ENCODE results near the gene C4orf50.

C4orf50 gene

GRCh38 chr4:6064383-6064782 lies 46.2 kb upstream of the C4orf50 start:
- no peak for DNase-seq (ENCODE audit: low read depth in 1 of 2, low spot score in 1 of 2)
- Histone ChIP-seq H3K27me3 (ENCODE audit: insufficient read depth, poor library complexity, severe bottlenecking) (no peaks in the 10 kb centered on the region), H3K4me3 (replicated peaks; ENCODE audit: insufficient read depth, low read length) (no peak overlapping the region), H3K27ac (replicated peaks) (no peak overlapping the region)
- TF ChIP-seq, protein P1, sequence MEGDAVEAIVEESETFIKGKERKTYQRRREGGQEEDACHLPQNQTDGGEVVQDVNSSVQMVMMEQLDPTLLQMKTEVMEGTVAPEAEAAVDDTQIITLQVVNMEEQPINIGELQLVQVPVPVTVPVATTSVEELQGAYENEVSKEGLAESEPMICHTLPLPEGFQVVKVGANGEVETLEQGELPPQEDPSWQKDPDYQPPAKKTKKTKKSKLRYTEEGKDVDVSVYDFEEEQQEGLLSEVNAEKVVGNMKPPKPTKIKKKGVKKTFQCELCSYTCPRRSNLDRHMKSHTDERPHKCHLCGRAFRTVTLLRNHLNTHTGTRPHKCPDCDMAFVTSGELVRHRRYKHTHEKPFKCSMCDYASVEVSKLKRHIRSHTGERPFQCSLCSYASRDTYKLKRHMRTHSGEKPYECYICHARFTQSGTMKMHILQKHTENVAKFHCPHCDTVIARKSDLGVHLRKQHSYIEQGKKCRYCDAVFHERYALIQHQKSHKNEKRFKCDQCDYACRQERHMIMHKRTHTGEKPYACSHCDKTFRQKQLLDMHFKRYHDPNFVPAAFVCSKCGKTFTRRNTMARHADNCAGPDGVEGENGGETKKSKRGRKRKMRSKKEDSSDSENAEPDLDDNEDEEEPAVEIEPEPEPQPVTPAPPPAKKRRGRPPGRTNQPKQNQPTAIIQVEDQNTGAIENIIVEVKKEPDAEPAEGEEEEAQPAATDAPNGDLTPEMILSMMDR (IDR thresholded peaks at IDR 0.05; ENCODE audit: insufficient read depth, low read length): no peak
- TF ChIP-seq SPI1 (IDR thresholded peaks at IDR 0.05; ENCODE audit: borderline replicate concordance, low read depth): no peak
- no peak for TF ChIP-seq POLR2AphosphoS5 (IDR thresholded peaks at IDR 0.05; ENCODE audit: low read depth)
- no peak for TF ChIP-seq REST (IDR thresholded peaks at IDR 0.05; ENCODE audit: insufficient replicate concordance, low read depth)
- no peak for TF ChIP-seq GABPA (IDR thresholded peaks at IDR 0.05; ENCODE audit: low read depth)

- Histone ChIP-seq H3K27ac (replicated peaks) (no peak overlapping the region), H3K4me3 (replicated peaks; ENCODE audit: insufficient read depth, low read length) (no peak overlapping the region), H3K27me3 (ENCODE audit: insufficient read depth, poor library complexity, severe bottlenecking) (no peaks in the 10 kb centered on the region)
- TF ChIP-seq SPI1 (IDR thresholded peaks at IDR 0.05; ENCODE audit: borderline replicate concordance, low read depth) (no peak), GABPA (IDR thresholded peaks at IDR 0.05; ENCODE audit: low read depth) (no peak), REST (IDR thresholded peaks at IDR 0.05; ENCODE audit: insufficient replicate concordance, low read depth) (no peak), POLR2AphosphoS5 (IDR thresholded peaks at IDR 0.05; ENCODE audit: low read depth) (no peak)
- TF ChIP-seq, protein P1 (IDR thresholded peaks at IDR 0.05; ENCODE audit: insufficient read depth, low read length): no peak
- no peak for DNase-seq (ENCODE audit: low read depth in 1 of 2, low spot score in 1 of 2)
These were observed 45.5 kb upstream of the C4orf50 start for GRCh38 chr4:6063684-6064083.

DNA sequence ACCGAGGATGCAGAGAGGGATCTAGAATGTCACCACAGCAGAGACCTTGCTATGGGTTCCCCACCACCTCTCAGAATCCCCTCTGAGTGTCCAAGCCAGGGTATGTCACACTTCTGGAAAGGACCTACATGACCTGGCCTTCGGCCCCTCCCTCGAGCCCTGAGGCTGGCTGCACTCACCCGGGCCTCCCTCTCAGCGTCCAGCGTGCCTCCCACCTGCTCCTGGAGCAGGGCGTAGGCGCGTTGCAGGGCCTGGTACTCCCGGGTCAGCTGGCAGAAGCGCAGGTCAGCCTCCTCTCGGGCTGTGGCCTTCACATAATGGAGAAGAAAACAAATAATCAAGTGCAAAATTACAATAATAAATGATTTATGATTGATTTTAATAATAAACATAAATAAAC lies 43.9 kb upstream of the C4orf50 start:
- DNase-seq (ENCODE audit: low read depth in 1 of 2, low spot score in 1 of 2): no peak
- no peaks in the 10 kb centered on the region for H3K27me3 ChIP-seq (ENCODE audit: insufficient read depth, poor library complexity, severe bottlenecking)
- no peak overlapping the region for H3K4me3 ChIP-seq (replicated peaks; ENCODE audit: insufficient read depth, low read length)
- TF ChIP-seq GABPA (IDR thresholded peaks at IDR 0.05; ENCODE audit: low read depth) (no peak), SPI1 (IDR thresholded peaks at IDR 0.05; ENCODE audit: borderline replicate concordance, low read depth) (no peak), POLR2AphosphoS5 (IDR thresholded peaks at IDR 0.05; ENCODE audit: low read depth) (no peak), REST (IDR thresholded peaks at IDR 0.05; ENCODE audit: insufficient replicate concordance, low read depth) (no peak)
- TF ChIP-seq, protein P1 (IDR thresholded peaks at IDR 0.05; ENCODE audit: insufficient read depth, low read length): no peak
- H3K27ac ChIP-seq (replicated peaks): no peak overlapping the region
